Lung (tissue), 12 donors: ENCODE results near the gene HMCN2. TPM values are rescaled to one million over a fixed set of nuclear protein-coding genes. Genes with fewer than 3 reads are reported as not detected.

Experiments used
- ATAC-seq: fragments of 200-7000 bp; cut with Tn5 transposase; one replicate; pipeline ENCODE4 v1.9.1; 2020; ENCODE audit warnings: moderate number of reproducible peaks; ENCODE audit not compliant: insufficient read depth, low FRiP score
- DNase-seq, 3 donors: peaks; one replicate each; pipeline ENCODE4 v3.0.0-alpha.2; 2013 to 2017
- H3K27ac ChIP-seq, 2 donors: one replicate each; pipeline ENCODE4 v1.5.1; 2013; ENCODE audit warnings: mild to moderate bottlenecking in 2 of 2, moderate library complexity in 2 of 2, control low read depth in 1 of 2, inconsistent platforms in 1 of 2, low read depth in 1 of 2, low read length in 1 of 2
- H3K27me3 ChIP-seq, 3 donors: one replicate each; pipeline ENCODE4 v1.5.1; 2013; ENCODE audit warnings: low read length in 2 of 3; ENCODE audit not compliant: control insufficient read depth in 3 of 3, insufficient read depth in 3 of 3
- H3K36me3 ChIP-seq, 4 donors: one replicate each; pipeline ENCODE4 v1.5.1; 2013; ENCODE audit warnings: low read length in 4 of 4, mild to moderate bottlenecking in 1 of 4, moderate library complexity in 1 of 4; ENCODE audit not compliant: control insufficient read depth in 4 of 4, insufficient read depth in 4 of 4
- H3K4me1 ChIP-seq, 5 donors: one replicate each; pipeline ENCODE4 v1.5.1; 2013; ENCODE audit warnings: low read length in 5 of 5, mild to moderate bottlenecking in 2 of 5, moderate library complexity in 1 of 5; ENCODE audit not compliant: control insufficient read depth in 5 of 5, insufficient read depth in 5 of 5
- H3K4me3 ChIP-seq: one replicate; pipeline ENCODE4 v1.5.1; 2013; ENCODE audit warnings: mild to moderate bottlenecking, control low read depth, moderate library complexity
- H3K9ac ChIP-seq, 2 donors: one replicate each; pipeline ENCODE4 v1.5.1; 2013; ENCODE audit warnings: low read length in 2 of 2, control low read depth in 1 of 2; ENCODE audit not compliant: insufficient read depth in 1 of 2
- H3K9me3 ChIP-seq, 4 donors: one replicate each; pipeline ENCODE4 v1.5.1; 2013; ENCODE audit warnings: low read length in 3 of 4, mild to moderate bottlenecking in 1 of 4, moderate library complexity in 1 of 4; ENCODE audit not compliant: control insufficient read depth in 4 of 4, insufficient read depth in 3 of 4
- CTCF ChIP-seq: IDR thresholded peaks from 2 replicates; pipeline ENCODE4 v1.5.1; 2012; ENCODE audit warnings: mild to moderate bottlenecking; ENCODE audit errors: control extremely low read depth, extremely low read depth
- WGBS, 2 donors: extraction: QIAGEN DNeasy Blood & Tissue Kit; methylation state at CpG; one replicate each; pipeline ENCODE4 v1.1.7; 2013; 5-methylcytosine and 5-hydroxymethylcytosine counted together
- polyA plus RNA-seq, 2 donors: library from polyadenylated mRNA; stranded (reverse); fragments of 200-250 nt; gene quantifications; one replicate each; pipeline ENCODE4 v1.2.1, GENCODE V29; 2013
- total RNA-seq, 2 donors: library from RNA; depleted of rRNA in 1 of 2; stranded (reverse); fragments of >200 nt in 1 of 2; gene quantifications; one replicate each; pipeline ENCODE4 v1.2.1, GENCODE V29; 2014 to 2021
- donor health status: control.
- donor health status: control.
- donor health status: Bipolar disorder and iron deficiency.
- donor health status: healthy.
- donor health status: DM: yes; HTN: yes; CAD: no.

HMCN2 gene
- total and polyA plus RNA-seq, 4 donors, result 2.1 to 5.2 (median 3.7) TPM

- H3K27me3 ChIP-seq, result peaks cover 0 to 2% (median 0%) of the 10 kb centered on the region in 3 donors
- no peaks in the 10 kb centered on the region for H3K4me1 ChIP-seq
- no peaks in the 10 kb centered on the region for H3K36me3 ChIP-seq
- DNase-seq (no peak), ATAC-seq (no peak)
- WGBS, 2 donors, result 87 to 93% methylated on average over 3 of the region's 3 CpGs
- no peak overlapping the region for H3K27ac ChIP-seq
- no peak overlapping the region for H3K9ac ChIP-seq
- TF ChIP-seq CTCF, result no peak
- no peaks in the 10 kb centered on the region for H3K9me3 ChIP-seq
- no peak overlapping the region for H3K4me3 ChIP-seq
Measured at GRCh38 chr9:130366072-130366471, 100.5 kb downstream of the HMCN2 start.

- Histone ChIP-seq H3K36me3 (no peaks in the 10 kb centered on the region), H3K27me3 (peaks cover 0 to 5% (median 0%) of the 10 kb centered on the region in 3 donors), H3K9ac (no peak overlapping the region), H3K9me3 (no peaks in the 10 kb centered on the region), H3K4me1 (no peaks in the 10 kb centered on the region), H3K4me3 (no peak overlapping the region), H3K27ac (no peak overlapping the region)
- ATAC-seq (no peak), DNase-seq (no peak)
- 87 to 89% methylated on average over 8 of the region's 8 CpGs for WGBS, 2 donors
- no peak for TF ChIP-seq CTCF
Measured at GRCh38 chr9:130366888-130367550, 101.5 kb downstream of the HMCN2 start.

GRCh38 chr9:130368631-130369103, 103.1 kb downstream of the HMCN2 start:
- Histone ChIP-seq H3K27me3 (peaks cover 0 to 9% (median 0%) of the 10 kb centered on the region in 3 donors), H3K4me1 (no peaks in the 10 kb centered on the region), H3K9me3 (no peaks in the 10 kb centered on the region), H3K9ac (no peak overlapping the region), H3K36me3 (no peaks in the 10 kb centered on the region), H3K27ac (no peak overlapping the region), H3K4me3 (no peak overlapping the region)
- 39 to 46% methylated on average over 8 of the region's 8 CpGs for WGBS, 2 donors
- ATAC-seq, result no peak
- no peak for TF ChIP-seq CTCF
- DNase-seq, result no peak
